Activated naive CD4-positive, alpha-beta T cell treated with anti-CD3 and anti-CD28 coated beads for 36 hours (primary cell): ENCODE results near the gene IFI27L2. TPM values are rescaled to one million over a fixed set of nuclear protein-coding genes. Genes with fewer than 3 reads are reported as not detected.

Experiments
- CTCF ChIA-PET: fragments of 350-600 bp; sonication (Branson Sonifier 250); formaldehyde crosslinking; loops from one replicate; lab custom pipeline; 2021; ENCODE audit warnings: antibody characterized with exemption; lab: Charles Lee
- DNase-seq: peaks from one replicate; pipeline ENCODE4 v3.0.0-alpha.2; 2020
- H3K27ac Mint-ChIP-seq: one replicate; pipeline ENCODE4 v1.8.0; 2021; ENCODE audit warnings: mild to moderate bottlenecking, mixed read lengths
- H3K27me3 Mint-ChIP-seq: one replicate; pipeline ENCODE4 v1.8.0; 2021; ENCODE audit warnings: low read depth, mixed read lengths
- H3K36me3 Mint-ChIP-seq: one replicate; pipeline ENCODE4 v1.8.0; 2021; ENCODE audit warnings: low read depth, mixed read lengths
- H3K4me1 Mint-ChIP-seq: one replicate; pipeline ENCODE4 v1.8.0; 2021; ENCODE audit warnings: low read depth, mixed read lengths
- H3K4me3 Mint-ChIP-seq: one replicate; pipeline ENCODE4 v1.8.0; 2021; ENCODE audit warnings: mild to moderate bottlenecking, moderate library complexity, mixed read lengths
- H3K9me3 Mint-ChIP-seq: one replicate; pipeline ENCODE4 v1.8.0; 2021; ENCODE audit warnings: mixed read lengths
- intact Hi-C: fragments of 100-400 bp; cut with micrococcal nuclease; formaldehyde crosslinking; loops from one replicate; pipeline ENCODE4 v1.15.1; 2023
- total RNA-seq, 2 experiments: library from RNA; stranded (reverse); gene quantifications; one replicate each; pipeline ENCODE4 v1.2.3, GENCODE V29; 2021

The IFI27L2 gene
- total RNA-seq, 2 experiments from 2014 or later: 67.0 to 73.4 TPM

- H3K27ac Mint-ChIP-seq: no peak overlapping the region
- no peak overlapping the region for H3K4me3 Mint-ChIP-seq
- CTCF ChIA-PET: interaction anchor here (0.6 to 1.8 kb wide), 5 partner anchors 11 to 21 kb away, joined by 3 to 7 read pairs (median 3); no protein-coding TSS in a partner anchor
- intact Hi-C loops: no loop called here
- no peaks in the 10 kb centered on the region for H3K9me3 Mint-ChIP-seq
- H3K36me3 Mint-ChIP-seq: no peaks in the 10 kb centered on the region
- H3K27me3 Mint-ChIP-seq: no peaks in the 10 kb centered on the region
- DNase-seq: no peak
- peaks cover 6% of the 10 kb centered on the region for H3K4me1 Mint-ChIP-seq
Observed at GRCh38 chr14:94152676-94153075, 23.3 kb upstream of the IFI27L2 start.

GRCh38 chr14:94145902-94146527 is 16.6 kb upstream of the IFI27L2 start:
- Mint-ChIP-seq H3K9me3 (no peaks in the 10 kb centered on the region), H3K27ac (no peak overlapping the region), H3K36me3 (no peaks in the 10 kb centered on the region), H3K4me1 (peaks cover 12% of the 10 kb centered on the region), H3K27me3 (no peaks in the 10 kb centered on the region), H3K4me3 (no peak overlapping the region)
- CTCF ChIA-PET: interaction anchor here (1.1 to 2.0 kb wide), 3 partner anchors 9 to 35 kb away, joined by 3 to 7 read pairs (median 4); no protein-coding TSS in a partner anchor
- DNase-seq: no peak
- intact Hi-C loops: no loop called here

DNA sequence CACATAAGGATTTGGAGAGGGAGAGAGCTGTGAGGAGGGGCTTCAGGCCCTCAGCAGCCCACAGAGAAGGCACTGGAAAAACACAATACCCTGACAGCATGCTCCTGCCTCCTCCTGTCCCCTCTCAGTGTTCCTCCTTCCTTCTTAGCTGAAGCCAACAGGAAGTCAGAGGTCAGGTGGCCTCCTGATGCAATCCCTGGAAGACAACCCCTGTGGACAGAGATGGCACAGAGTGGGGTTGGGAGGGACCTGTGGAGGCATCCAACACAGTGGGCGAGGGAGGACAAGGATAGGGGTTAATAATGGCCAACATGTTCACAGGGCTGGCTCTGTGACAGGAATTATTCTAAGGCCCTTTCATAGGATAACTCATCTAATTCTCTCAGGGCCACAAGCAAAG is 15.4 kb upstream of the IFI27L2 start:
- H3K36me3 Mint-ChIP-seq: no peaks in the 10 kb centered on the region
- no peaks in the 10 kb centered on the region for H3K27me3 Mint-ChIP-seq
- no peak overlapping the region for H3K27ac Mint-ChIP-seq
- H3K9me3 Mint-ChIP-seq: no peaks in the 10 kb centered on the region
- peak; percentile 17 for DNase-seq
- H3K4me3 Mint-ChIP-seq: no peak overlapping the region
- intact Hi-C loops: no loop called here
- peaks cover 12% of the 10 kb centered on the region for H3K4me1 Mint-ChIP-seq
- CTCF ChIA-PET: interaction anchor here (2.0 kb wide), 1 partner anchor 8 kb away, joined by 7 read pairs; no protein-coding TSS in a partner anchor

DNA sequence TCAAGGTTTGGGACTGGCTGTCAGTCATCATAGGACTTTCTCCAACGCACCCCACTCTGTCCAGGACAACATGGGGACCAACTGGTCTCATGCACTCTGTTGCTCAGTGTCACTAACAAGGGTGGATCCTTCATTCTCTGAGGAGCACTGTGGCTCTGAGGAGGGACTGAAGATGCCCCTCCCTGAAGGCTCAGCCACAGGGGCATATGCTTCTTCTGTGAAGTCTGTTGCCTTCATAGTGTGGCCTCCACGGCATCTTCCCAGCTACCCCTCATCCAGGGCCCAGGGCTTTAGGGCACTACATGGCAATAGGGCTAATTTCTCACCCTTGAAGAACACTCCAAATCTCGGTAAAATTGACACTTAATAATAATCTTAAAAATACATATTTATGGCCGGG is 14.3 kb upstream of the IFI27L2 start:
- Mint-ChIP-seq H3K4me1 (peaks cover 12% of the 10 kb centered on the region), H3K36me3 (no peaks in the 10 kb centered on the region), H3K27me3 (no peaks in the 10 kb centered on the region), H3K27ac (no peak overlapping the region), H3K4me3 (no peak overlapping the region), H3K9me3 (no peaks in the 10 kb centered on the region)
- no peak for DNase-seq
- CTCF ChIA-PET: interaction anchor here (0.8 to 9.8 kb wide), 3 partner anchors 12 to 109 kb away, joined by 3 to 134 read pairs (median 3); no protein-coding TSS in a partner anchor
- intact Hi-C loops: no loop called here

- DNase-seq: peak; percentile 36
- Mint-ChIP-seq H3K9me3 (no peaks in the 10 kb centered on the region), H3K36me3 (no peaks in the 10 kb centered on the region), H3K27me3 (no peaks in the 10 kb centered on the region), H3K4me3 (no peak overlapping the region), H3K4me1 (peaks cover 12% of the 10 kb centered on the region), H3K27ac (no peak overlapping the region)
- intact Hi-C loops: no loop called here
- CTCF ChIA-PET: interaction anchor here (0.6 to 9.8 kb wide), 9 partner anchors 8 to 343 kb away, joined by 3 to 134 read pairs (median 4); no protein-coding TSS in a partner anchor
Observed at GRCh38 chr14:94143239-94143638, 13.8 kb upstream of the IFI27L2 start.

DNA sequence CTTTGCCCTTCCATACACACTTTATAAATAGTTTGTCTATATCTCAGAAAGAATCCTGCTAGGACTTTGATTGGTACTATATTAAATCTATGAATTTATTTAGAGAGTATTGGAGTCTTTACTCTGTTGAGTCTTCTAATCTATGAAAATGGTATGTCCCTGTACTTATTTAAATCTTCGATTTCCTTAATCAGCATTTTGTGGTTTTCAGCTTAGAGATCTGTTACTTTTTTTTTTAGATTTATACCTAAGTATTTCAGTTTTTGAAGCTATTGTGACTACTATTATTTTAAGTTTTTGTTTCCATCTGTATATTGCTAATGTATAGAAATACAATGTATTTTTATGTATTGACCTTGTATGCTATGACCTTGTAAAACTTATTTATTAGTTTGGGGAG is 13.4 kb upstream of the IFI27L2 start:
- peaks cover 12% of the 10 kb centered on the region for H3K4me1 Mint-ChIP-seq
- H3K27me3 Mint-ChIP-seq: no peaks in the 10 kb centered on the region
- no peak overlapping the region for H3K4me3 Mint-ChIP-seq
- intact Hi-C loops: no loop called here
- no peaks in the 10 kb centered on the region for H3K36me3 Mint-ChIP-seq
- DNase-seq: no peak
- no peak overlapping the region for H3K27ac Mint-ChIP-seq
- CTCF ChIA-PET: interaction anchor here (0.6 to 9.8 kb wide), 12 partner anchors 9 to 344 kb away, joined by 3 to 134 read pairs (median 4); no protein-coding TSS in a partner anchor
- H3K9me3 Mint-ChIP-seq: no peaks in the 10 kb centered on the region

- intact Hi-C loops: no loop called here
- H3K9me3 Mint-ChIP-seq: no peaks in the 10 kb centered on the region
Observed at GRCh38 chr14:94142247-94142646, 12.8 kb upstream of the IFI27L2 start.

GRCh38 chr14:94139421-94139820 is 10.0 kb upstream of the IFI27L2 start:
- H3K4me1 Mint-ChIP-seq: peaks cover 3% of the 10 kb centered on the region
- CTCF ChIA-PET: interaction anchor here (0.8 to 9.8 kb wide), 5 partner anchors 12 to 103 kb away, joined by 3 to 134 read pairs (median 38); no protein-coding TSS in a partner anchor
- peaks cover 7% of the 10 kb centered on the region for H3K9me3 Mint-ChIP-seq
- H3K4me3 Mint-ChIP-seq: no peak overlapping the region
- H3K27ac Mint-ChIP-seq: no peak overlapping the region
- H3K36me3 Mint-ChIP-seq: no peaks in the 10 kb centered on the region
- intact Hi-C loops: no loop called here
- DNase-seq: no peak
- no peaks in the 10 kb centered on the region for H3K27me3 Mint-ChIP-seq

More at GRCh38 chr14:94142247-94142646, 12.8 kb upstream of the IFI27L2 start:
- H3K4me1 Mint-ChIP-seq: peaks cover 10% of the 10 kb centered on the region
- no peaks in the 10 kb centered on the region for H3K27me3 Mint-ChIP-seq
- no peak overlapping the region for H3K4me3 Mint-ChIP-seq
- CTCF ChIA-PET: interaction anchor here (0.7 to 9.8 kb wide), 14 partner anchors 10 to 344 kb away, joined by 3 to 134 read pairs (median 4); no protein-coding TSS in a partner anchor
- no peaks in the 10 kb centered on the region for H3K36me3 Mint-ChIP-seq
- DNase-seq: no peak
- no peak overlapping the region for H3K27ac Mint-ChIP-seq

DNA sequence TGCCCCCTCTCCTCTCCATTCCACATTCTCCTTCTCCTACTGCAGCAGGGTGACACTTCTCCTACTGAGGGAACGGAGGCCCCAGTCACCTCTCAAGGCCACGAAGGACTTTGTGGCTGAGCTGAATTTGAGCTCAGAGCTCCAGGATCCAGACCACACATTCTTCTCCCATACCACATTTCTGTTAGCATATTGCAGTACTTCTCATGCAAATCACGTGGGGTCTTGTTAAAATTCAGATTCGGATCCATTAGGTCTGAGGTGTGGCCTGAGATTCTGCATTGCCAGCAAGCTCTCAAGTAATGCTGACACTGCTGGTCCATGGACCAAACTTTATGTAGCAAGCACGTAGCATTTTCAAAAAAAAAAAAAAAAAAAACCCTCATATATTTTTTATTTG is 9.6 kb upstream of the IFI27L2 start:
- CTCF ChIA-PET: interaction anchor here (0.8 to 9.8 kb wide), 9 partner anchors 9 to 200 kb away, joined by 3 to 134 read pairs (median 6); no protein-coding TSS in a partner anchor
- intact Hi-C loops: no loop called here
- Mint-ChIP-seq H3K27ac (no peak overlapping the region), H3K27me3 (no peaks in the 10 kb centered on the region), H3K4me3 (no peak overlapping the region), H3K36me3 (no peaks in the 10 kb centered on the region), H3K4me1 (peaks cover 2% of the 10 kb centered on the region), H3K9me3 (peaks cover 7% of the 10 kb centered on the region)
- DNase-seq: no peak

GRCh38 chr14:94138251-94138650 is 8.8 kb upstream of the IFI27L2 start:
- H3K9me3 Mint-ChIP-seq: peaks cover 7% of the 10 kb centered on the region
- peaks cover 2% of the 10 kb centered on the region for H3K4me1 Mint-ChIP-seq
- intact Hi-C loops: no loop called here

GRCh38 chr14:94136575-94137331 is 7.3 kb upstream of the IFI27L2 start:
- H3K4me3 Mint-ChIP-seq: no peak overlapping the region
- H3K27me3 Mint-ChIP-seq: no peaks in the 10 kb centered on the region
- intact Hi-C loops: loop anchor here (1.0 kb wide), 4 partner anchors 44 to 350 kb away; no protein-coding TSS in a partner anchor
- CTCF ChIA-PET: interaction anchor here (0.5 to 9.8 kb wide), 51 partner anchors 9 to 1865 kb away, joined by 3 to 134 read pairs (median 5); partner anchors contain the start of genes DDX24, IFI27L1 and OTUB2
- no peaks in the 10 kb centered on the region for H3K36me3 Mint-ChIP-seq
- H3K4me1 Mint-ChIP-seq: peaks cover 2% of the 10 kb centered on the region
- peak; percentile 95 for DNase-seq
- H3K9me3 Mint-ChIP-seq: peaks cover 7% of the 10 kb centered on the region
- no peak overlapping the region for H3K27ac Mint-ChIP-seq

More at GRCh38 chr14:94138251-94138650, 8.8 kb upstream of the IFI27L2 start:
- H3K4me3 Mint-ChIP-seq: no peak overlapping the region
- CTCF ChIA-PET: interaction anchor here (0.9 to 9.8 kb wide), 8 partner anchors 10 to 199 kb away, joined by 3 to 134 read pairs (median 20); no protein-coding TSS in a partner anchor
- H3K27me3 Mint-ChIP-seq: no peaks in the 10 kb centered on the region
- H3K27ac Mint-ChIP-seq: no peak overlapping the region
- no peak for DNase-seq
- no peaks in the 10 kb centered on the region for H3K36me3 Mint-ChIP-seq

DNA sequence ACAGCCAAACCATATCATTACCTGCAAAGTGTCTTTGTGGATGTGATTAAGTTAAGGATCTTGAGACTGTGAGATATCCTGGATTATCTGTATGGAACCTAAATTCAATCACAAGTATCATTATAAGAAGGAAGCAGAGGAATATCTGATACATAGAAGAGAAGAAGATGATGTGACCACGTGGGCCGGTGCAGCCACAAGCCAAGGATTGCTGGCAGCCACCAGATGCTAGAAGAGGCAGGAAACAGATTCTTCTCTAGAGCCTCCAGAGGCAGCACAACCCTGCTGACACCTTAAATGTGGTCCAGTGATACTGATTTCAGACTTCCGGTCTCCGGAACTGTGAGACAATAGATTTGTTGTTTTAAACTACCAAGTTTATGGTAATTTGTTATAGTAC is 6.1 kb upstream of the IFI27L2 start:
- CTCF ChIA-PET: interaction anchor here (9.8 kb wide), 1 partner anchor 46 kb away, joined by 134 read pairs; no protein-coding TSS in a partner anchor
- no peak for DNase-seq
- Mint-ChIP-seq H3K27ac (no peak overlapping the region), H3K36me3 (no peaks in the 10 kb centered on the region), H3K9me3 (peaks cover 7% of the 10 kb centered on the region), H3K27me3 (no peaks in the 10 kb centered on the region), H3K4me1 (peaks cover 2% of the 10 kb centered on the region), H3K4me3 (no peak overlapping the region)
- intact Hi-C loops: no loop called here
